HUES6 (cell line): ENCODE results near the gene HNRNPA3.
A peak's percentile ranks its signal among the peaks of the same experiment; 100 is the strongest.
"Not testable (repeated sequence)": the region's sequence is repeated elsewhere in the genome, so short reads cannot be mapped to it uniquely, and the experiment has no call there.

Experiments used
- H3K27ac ChIP-seq: 2 replicates; pipeline ENCODE4 v1.7.0; 2013; ENCODE audit warnings: low read depth, mild to moderate bottlenecking, low read length, inconsistent platforms
- H3K27me3 ChIP-seq: 2 replicates; pipeline ENCODE4 v1.6.1; 2013; ENCODE audit warnings: low read length; ENCODE audit not compliant: control insufficient read depth, insufficient read depth
- H3K36me3 ChIP-seq: 2 replicates; pipeline ENCODE4 v1.6.1; 2013; ENCODE audit warnings: low read length; ENCODE audit not compliant: control insufficient read depth, insufficient read depth
- H3K4me1 ChIP-seq: 2 replicates; pipeline ENCODE4 v1.6.1; 2013; ENCODE audit warnings: low read length; ENCODE audit not compliant: control insufficient read depth, insufficient read depth
- H3K4me3 ChIP-seq: 2 replicates; pipeline ENCODE4 v1.5.1; 2013; ENCODE audit warnings: low read depth, low read length
- H3K9ac ChIP-seq: one replicate; pipeline ENCODE4 v1.6.1; 2013; ENCODE audit warnings: mild to moderate bottlenecking, low read length
- H3K9me3 ChIP-seq: 2 replicates; pipeline ENCODE4 v1.6.1; 2013; ENCODE audit warnings: low read depth, low read length; ENCODE audit not compliant: control insufficient read depth, insufficient read depth

The HNRNPA3 gene

GRCh38 chr2:177190941-177191340, 21.7 kb upstream of the HNRNPA3 start:
- no peak overlapping the region for H3K4me3 ChIP-seq
- no peaks in the 10 kb centered on the region for H3K27me3 ChIP-seq
- H3K9me3 ChIP-seq: 0 out of 2 replicates have a peak, but pooled peaks cover 3% of the 10 kb centered on the region
- H3K4me1 ChIP-seq: peaks cover 4% of the 10 kb centered on the region; the same call in 1 of the 2 replicates
- no peak overlapping the region for H3K27ac ChIP-seq
- H3K36me3 ChIP-seq: no peaks in the 10 kb centered on the region
- no peak overlapping the region for H3K9ac ChIP-seq

GRCh38 chr2:177192788-177193187, 19.8 kb upstream of the HNRNPA3 start:
- no peaks in the 10 kb centered on the region for H3K36me3 ChIP-seq
- H3K27ac ChIP-seq: no peak overlapping the region
- H3K27me3 ChIP-seq: no peaks in the 10 kb centered on the region
- H3K9me3 ChIP-seq: no peaks in the 10 kb centered on the region
- no peak overlapping the region for H3K4me3 ChIP-seq
- H3K9ac ChIP-seq: no peak overlapping the region
- H3K4me1 ChIP-seq: peaks cover under 1% of the 10 kb centered on the region; the same call in 1 of the 2 replicates

GRCh38 chr2:177193240-177193639, 19.4 kb upstream of the HNRNPA3 start:
- no peaks in the 10 kb centered on the region for H3K36me3 ChIP-seq
- no peaks in the 10 kb centered on the region for H3K27me3 ChIP-seq
- no peaks in the 10 kb centered on the region for H3K4me1 ChIP-seq
- no peak overlapping the region for H3K9ac ChIP-seq
- H3K9me3 ChIP-seq: no peaks in the 10 kb centered on the region
- H3K27ac ChIP-seq: no peak overlapping the region
- no peak overlapping the region for H3K4me3 ChIP-seq

GRCh38 chr2:177195194-177195593, 17.4 kb upstream of the HNRNPA3 start:
- H3K4me3 ChIP-seq: no peak overlapping the region
- no peaks in the 10 kb centered on the region for H3K36me3 ChIP-seq
- H3K27me3 ChIP-seq: no peaks in the 10 kb centered on the region
- no peak overlapping the region for H3K9ac ChIP-seq
- no peaks in the 10 kb centered on the region for H3K9me3 ChIP-seq
- H3K4me1 ChIP-seq: no peaks in the 10 kb centered on the region
- H3K27ac ChIP-seq: no peak overlapping the region

GRCh38 chr2:177200419-177200818, 12.2 kb upstream of the HNRNPA3 start:
- H3K9ac ChIP-seq, H3K27ac ChIP-seq, H3K9me3 ChIP-seq, H3K36me3 ChIP-seq, H3K27me3 ChIP-seq, H3K4me3 ChIP-seq: not testable (repeated sequence)
- peaks cover 18% of the 10 kb centered on the region for H3K4me1 ChIP-seq

- Histone ChIP-seq H3K4me1 (peaks cover 28% of the 10 kb centered on the region), H3K27me3 (no peaks in the 10 kb centered on the region), H3K36me3 (no peaks in the 10 kb centered on the region), H3K9ac (no peak overlapping the region), H3K27ac (no peak overlapping the region), H3K9me3 (no peaks in the 10 kb centered on the region), H3K4me3 (no peak overlapping the region)
These were observed 10.7 kb upstream of the HNRNPA3 start for GRCh38 chr2:177201919-177202346.

GRCh38 chr2:177204417-177204816, 8.2 kb upstream of the HNRNPA3 start:
- Histone ChIP-seq H3K9me3 (no peaks in the 10 kb centered on the region), H3K36me3 (no peaks in the 10 kb centered on the region), H3K4me1 (peaks cover 31% of the 10 kb centered on the region), H3K9ac (no peak overlapping the region), H3K27me3 (no peaks in the 10 kb centered on the region), H3K27ac (no peak overlapping the region; the same call in 1 of the 2 replicates), H3K4me3 (peak overlapping the region; percentile 20; the same call in 1 of the 2 replicates)

- Histone ChIP-seq H3K4me1 (peaks cover 34% of the 10 kb centered on the region), H3K36me3 (no peaks in the 10 kb centered on the region), H3K9me3 (no peaks in the 10 kb centered on the region), H3K9ac (no peak overlapping the region), H3K27ac (no peak overlapping the region), H3K4me3 (no peak overlapping the region), H3K27me3 (no peaks in the 10 kb centered on the region)
These were observed 5.5 kb upstream of the HNRNPA3 start for GRCh38 chr2:177207101-177207500.

- H3K4me3 ChIP-seq: peak overlapping the region; percentile 94
These were observed 1.4 kb upstream of the HNRNPA3 start for GRCh38 chr2:177211169-177211568.

GRCh38 chr2:177211576-177212105, 953 bp upstream of the HNRNPA3 start:
- Histone ChIP-seq H3K9me3 (no peaks in the 10 kb centered on the region), H3K27me3 (no peaks in the 10 kb centered on the region), H3K27ac (peak overlapping the region; percentile 94), H3K36me3 (peaks cover 32% of the 10 kb centered on the region), H3K4me3 (peak overlapping the region; percentile 94), H3K4me1 (peaks cover 20% of the 10 kb centered on the region), H3K9ac (peak overlapping the region; percentile 95)

More at GRCh38 chr2:177211169-177211568, 1.4 kb upstream of the HNRNPA3 start:
- peaks cover 20% of the 10 kb centered on the region for H3K4me1 ChIP-seq
- peak overlapping the region; percentile 95 for H3K9ac ChIP-seq
- H3K27me3 ChIP-seq: no peaks in the 10 kb centered on the region
- peak overlapping the region; percentile 94 for H3K27ac ChIP-seq
- no peaks in the 10 kb centered on the region for H3K9me3 ChIP-seq
- peaks cover 28% of the 10 kb centered on the region for H3K36me3 ChIP-seq

- Histone ChIP-seq H3K27me3 (no peaks in the 10 kb centered on the region), H3K4me3 (peak overlapping the region; percentile 94), H3K27ac (peak overlapping the region; percentile 100), H3K9ac (peak overlapping the region; percentile 94), H3K36me3 (peaks cover 48% of the 10 kb centered on the region), H3K4me1 (peaks cover 24% of the 10 kb centered on the region), H3K9me3 (no peaks in the 10 kb centered on the region)
These were observed 580 bp downstream of the HNRNPA3 start for GRCh38 chr2:177212891-177213856.
